HG03175 (cell line): ENCODE measurements around the gene IL24.
"Not testable (repeated sequence)": the region's sequence is repeated elsewhere in the genome, so short reads cannot be mapped to it uniquely, and the experiment has no call there.

ENCODE experiments used
- ATAC-seq: cut with Tn5 transposase; IDR thresholded peaks from one replicate; pipeline ENCODE4 v1.9.1; 2021; ENCODE audit warnings: mild to moderate bottlenecking, moderate library complexity; ENCODE audit not compliant: unreplicated experiment

IL24 gene, protein sequence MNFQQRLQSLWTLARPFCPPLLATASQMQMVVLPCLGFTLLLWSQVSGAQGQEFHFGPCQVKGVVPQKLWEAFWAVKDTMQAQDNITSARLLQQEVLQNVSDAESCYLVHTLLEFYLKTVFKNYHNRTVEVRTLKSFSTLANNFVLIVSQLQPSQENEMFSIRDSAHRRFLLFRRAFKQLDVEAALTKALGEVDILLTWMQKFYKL

DNA sequence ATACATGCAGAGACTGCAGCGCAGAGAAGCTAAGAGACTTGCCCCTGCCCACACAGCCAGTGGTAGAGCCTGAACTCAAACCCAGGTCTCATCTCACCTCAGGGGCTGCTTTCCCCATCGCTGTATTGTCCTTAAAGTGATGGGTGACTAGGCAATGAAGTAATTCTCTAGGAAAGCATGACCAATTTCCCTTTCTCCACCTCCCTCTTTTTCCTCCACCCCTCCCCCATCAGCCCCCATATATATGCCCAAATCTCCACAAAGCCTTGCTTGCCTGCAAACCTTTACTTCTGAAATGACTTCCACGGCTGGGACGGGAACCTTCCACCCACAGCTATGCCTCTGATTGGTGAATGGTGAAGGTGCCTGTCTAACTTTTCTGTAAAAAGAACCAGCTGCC lies at the start of gene IL24:
Gene IL24, plus strand, starts transcription at position 269 of the 400 bp plus-strand sequence. CDS start 390 bp downstream, outside the sequence.
- ATAC-seq: no peak

DNA sequence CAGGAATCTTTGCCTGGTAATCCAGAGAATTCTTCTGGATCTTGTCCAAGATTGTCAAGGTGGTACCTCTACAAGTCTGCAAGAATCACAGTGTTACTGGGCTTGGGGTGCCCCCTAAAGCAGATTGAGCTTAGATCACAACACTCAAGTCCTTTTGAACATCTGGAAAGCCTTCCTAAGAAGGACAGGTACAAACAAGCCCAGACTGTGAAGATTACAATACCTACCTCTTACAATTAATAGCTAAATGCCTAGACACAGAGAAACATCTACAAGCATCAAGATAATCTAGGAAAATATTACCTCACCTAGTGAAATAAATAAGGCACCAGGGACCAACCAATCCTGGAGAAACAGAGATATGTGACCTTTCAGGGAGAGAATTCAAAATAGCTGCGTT lies 49.3 kb upstream of the IL24 start:
- ATAC-seq: no peak

DNA sequence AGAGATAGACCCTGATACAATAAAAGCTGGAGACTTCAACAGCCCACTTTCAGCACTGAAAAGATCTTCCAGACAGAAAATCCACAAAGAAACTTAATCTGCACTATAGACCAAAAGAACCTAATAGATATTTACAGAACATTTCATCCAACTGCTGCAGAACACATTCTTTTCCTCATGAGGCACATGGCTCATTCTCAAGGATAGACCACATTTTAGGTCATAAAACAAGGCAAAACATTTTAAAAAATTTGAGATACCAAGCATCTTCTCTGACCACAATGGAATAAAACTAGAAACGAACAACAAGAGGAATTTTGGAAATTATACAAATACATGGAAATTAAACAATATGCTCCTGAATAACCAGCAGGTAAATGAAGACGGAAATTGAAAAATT lies 46.8 kb upstream of the IL24 start:
- ATAC-seq: no peak

DNA sequence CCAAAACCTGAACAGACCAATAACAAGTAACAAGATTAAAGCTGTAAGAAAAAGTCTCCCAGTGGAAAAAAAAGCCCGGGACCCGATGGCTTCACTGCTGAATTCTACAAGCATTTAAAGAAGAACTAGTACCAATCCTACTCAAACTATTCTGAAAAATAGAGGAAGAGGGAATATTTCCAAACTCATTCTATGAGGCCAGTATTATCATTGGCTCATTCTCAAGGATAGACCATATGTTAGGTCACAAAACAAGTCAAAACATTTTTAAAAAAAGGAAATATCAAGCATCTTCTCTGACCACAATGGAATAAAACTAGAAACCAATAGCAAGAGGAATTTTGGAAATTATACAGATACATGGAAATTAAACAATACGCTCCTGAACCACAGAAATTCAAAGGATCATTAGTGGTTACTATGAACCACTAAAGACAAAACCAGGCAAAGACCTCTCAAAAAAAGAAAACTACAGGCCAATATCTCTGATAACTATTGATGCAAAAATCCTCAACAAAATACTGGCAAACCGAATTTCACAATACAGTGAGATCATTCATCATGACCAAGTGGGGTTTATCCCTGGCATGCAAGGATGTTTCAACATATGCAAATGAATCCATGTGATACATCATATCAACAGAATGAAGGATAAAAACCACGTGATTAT lies 45.8 kb upstream of the IL24 start:
- no peak for ATAC-seq

DNA sequence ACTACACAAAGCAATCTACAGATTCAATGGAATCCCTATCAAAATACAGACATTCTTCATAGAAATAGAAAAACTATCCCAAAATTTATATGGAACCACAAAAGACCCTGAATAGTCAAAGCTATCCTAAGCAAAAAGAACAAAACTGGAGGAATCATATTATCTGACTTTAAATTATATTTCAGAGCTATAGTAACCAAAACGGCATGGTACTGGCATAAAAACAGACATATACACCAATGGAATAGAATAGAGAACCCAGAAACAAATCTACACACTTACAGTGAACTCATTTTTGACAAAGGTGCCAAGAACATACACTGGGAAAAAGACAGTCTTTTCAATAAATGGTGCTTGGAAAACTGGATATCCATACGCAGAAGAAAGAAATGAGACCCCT lies 44.6 kb upstream of the IL24 start:
- not testable (repeated sequence) for ATAC-seq

DNA sequence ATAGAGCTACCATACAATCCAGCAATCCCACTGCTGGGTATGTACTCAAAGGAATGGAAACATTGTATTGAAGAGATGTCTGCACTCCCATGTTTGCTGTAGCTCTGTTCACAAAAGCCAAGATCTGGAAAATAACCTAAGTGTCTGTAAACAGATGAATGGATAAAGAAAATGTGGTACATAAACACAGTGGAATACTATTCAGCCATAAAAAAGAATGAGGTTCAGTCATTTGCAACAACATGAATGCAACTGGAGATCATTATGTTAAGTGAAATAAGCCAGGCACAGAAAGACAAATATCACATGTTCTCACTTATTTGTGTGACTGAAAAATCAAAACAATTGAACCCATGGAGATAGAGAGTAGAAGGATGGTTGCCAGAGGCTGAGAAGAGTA lies 43.5 kb upstream of the IL24 start:
- ATAC-seq: not testable (repeated sequence)

DNA sequence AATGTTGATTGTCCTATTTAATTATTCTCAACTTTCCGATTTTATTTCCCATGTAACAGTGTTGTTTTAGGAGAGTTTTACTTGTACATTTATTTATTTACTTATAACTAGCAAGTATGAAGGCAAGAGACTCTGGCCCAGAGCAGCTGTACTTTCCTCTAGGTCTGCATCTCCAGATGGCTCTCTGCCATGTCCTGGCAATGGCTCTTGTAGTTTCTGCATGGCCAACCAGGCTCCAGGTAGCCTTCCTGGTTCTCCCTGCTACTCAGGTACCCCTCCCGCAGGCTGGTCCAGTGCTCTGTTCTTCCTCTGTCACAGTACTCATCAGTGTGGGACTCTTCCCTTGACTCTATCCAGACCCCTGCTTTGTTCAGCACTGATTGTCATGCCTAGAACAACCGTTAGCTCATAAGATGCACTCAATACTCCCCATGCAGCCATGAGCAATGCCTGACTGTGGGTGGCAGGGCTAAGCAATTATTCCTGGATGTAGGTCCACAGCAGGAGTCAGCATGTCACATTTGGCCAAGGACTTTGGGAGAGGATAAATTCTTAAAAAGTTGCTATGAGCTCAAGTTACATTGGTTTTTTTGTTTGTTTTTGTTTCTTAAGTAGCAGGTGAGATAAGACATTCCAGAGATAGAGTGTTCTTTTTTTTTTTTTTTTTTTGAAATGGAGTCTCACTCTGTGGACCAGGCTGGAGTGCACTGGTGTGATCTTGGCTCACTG lies 42.7 kb upstream of the IL24 start:
- no peak for ATAC-seq

DNA sequence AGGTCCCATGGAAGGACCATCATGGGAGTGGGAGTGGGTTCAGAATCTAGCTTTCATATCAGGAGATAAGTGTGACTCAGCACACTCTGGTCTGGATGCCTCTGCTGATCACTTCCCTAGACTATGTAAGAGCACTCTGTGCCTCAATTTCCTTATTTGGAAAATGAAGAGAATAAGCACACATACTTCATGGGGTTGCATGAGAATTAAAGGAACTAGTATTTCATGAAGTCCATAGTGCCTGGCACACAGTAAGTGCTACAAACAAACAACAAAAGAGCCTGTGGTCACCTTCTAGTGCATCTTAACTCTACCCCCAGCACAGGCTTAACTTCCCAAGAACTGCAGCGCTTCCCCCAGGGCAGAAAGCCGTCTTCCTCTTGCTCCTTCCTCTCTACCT lies 41.4 kb upstream of the IL24 start:
- ATAC-seq: no peak

DNA sequence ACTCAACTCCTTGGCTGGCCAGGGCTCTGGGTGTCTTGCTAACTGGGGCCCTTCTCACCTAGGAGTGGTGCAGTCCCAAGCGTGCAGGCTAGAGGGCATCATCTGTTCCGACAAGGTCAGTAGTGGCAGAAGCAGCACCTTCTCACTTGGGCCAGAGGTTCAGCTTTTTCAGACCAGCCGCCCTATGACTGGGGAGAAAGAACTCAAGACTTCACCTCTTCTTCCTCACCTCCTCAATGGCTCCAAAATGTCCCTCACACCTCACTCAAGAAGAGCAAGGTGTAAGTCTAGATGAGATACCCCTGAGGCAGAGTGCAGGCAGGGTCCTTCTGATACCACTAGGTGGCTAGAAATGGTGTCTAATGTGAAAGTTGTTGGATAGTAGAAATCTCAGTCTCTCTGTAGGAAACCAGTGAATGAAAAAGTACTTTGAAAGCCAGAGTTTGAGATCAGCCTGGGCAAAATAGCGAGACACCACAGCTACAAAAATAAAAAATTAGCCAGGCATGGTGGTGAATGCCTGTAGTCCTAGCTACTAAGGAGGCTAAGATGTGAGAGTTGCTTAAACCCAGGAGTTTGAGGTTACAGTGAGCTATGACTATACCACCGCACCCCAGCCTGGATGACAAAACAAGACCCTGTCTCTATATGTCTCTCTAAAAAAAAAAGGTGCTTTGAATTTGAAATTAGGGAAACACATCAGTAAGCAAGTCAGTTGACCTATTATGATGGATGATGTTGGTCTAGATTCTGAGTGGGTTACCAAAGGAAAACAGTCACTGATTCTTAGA lies 40.4 kb upstream of the IL24 start:
- no peak for ATAC-seq

DNA sequence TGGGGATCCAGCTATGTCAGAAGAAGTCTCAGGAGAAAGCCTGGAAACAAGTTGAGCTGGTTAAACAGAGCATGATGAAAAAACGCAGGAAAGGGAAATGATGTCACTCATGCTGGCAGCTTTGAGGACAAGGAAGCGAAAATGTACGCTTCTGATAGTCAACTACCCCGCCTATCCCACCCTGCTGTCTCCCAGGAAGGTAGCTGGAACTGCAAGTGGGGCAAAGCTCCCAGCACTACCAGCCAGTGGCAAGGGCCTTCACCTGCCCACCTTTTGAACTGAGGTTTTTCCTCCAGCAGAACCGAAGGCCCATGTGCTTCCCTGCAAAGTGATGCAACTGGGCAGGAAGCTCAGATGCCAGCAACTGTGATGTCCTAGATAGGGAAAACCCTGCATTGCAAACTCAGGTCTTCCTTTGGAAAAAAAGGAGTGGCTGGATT lies 38.1 kb upstream of the IL24 start:
- no peak for ATAC-seq

DNA sequence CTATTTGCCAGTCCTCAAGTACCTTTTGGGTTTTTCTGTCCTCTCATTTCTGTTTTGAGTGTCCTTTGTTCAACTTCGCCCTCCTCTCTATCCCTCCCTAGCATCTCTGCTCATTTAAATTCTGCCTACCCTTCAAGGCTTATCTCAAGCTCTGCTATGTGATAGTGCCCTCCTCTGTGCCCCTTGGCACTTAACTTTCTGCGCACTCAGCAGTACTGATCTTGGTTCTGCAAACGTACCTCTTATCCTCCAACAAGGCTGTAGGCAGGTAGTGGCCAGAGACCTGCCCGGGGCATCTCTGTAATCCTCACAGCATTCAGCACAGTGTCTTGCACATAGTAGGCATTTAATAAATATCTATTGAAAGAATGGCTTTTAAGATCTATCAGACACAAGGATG lies 37.1 kb upstream of the IL24 start:
- no peak for ATAC-seq

DNA sequence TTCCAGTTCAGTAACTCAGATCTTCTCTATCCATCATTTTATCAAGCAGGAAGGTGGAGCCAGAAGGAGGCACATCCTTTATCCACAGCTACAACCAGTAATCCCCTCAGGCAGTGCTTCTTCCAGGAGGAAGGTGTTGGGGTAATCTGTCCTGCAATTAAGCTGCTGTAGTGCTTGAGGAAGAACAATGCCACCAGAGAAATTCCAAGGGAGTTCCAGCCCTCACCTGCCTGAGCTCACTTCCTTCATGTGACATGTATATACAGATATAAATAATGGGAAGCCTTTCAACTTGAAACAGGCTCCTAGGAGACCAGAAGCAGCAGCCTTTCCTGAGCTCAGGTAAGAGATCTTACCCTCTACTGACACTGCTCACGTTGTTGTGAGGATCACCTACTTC lies 34.0 kb upstream of the IL24 start:
- ATAC-seq: no peak

DNA sequence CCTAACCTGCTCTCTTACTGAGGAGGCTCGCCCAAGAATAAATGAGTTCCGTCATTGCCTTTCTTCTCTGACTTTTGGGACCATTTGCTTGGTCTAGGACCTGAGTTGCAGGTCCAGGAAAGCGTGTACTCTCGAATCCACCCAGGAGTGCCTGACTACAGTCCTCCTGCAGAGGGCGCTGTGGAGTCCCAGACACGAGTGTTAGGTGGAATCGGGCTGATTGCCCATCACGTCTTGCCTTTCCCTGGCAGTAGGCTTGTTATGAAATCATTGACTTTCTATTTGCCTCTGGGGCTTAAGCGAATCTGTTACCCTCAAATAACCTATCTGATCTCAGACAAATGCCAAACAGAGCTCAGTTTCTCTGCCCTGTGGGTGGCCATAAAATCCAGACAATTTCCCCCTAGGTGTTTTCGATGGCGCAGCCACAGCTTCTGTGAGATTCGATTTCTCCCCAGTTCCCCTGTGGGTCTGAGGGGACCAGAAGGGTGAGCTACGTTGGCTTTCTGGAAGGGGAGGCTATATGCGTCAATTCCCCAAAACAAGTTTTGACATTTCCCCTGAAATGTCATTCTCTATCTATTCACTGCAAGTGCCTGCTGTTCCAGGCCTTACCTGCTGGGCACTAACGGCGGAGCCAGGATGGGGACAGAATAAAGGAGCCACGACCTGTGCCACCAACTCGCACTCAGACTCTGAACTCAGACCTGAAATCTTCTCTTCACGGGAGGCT lies 32.1 kb upstream of the IL24 start, which contains the start of gene IL20:
Gene IL20, plus strand, starts transcription at position 685 of the 733 bp plus-strand sequence. CDS start 230 bp downstream, outside the sequence.
- ATAC-seq: no peak

DNA sequence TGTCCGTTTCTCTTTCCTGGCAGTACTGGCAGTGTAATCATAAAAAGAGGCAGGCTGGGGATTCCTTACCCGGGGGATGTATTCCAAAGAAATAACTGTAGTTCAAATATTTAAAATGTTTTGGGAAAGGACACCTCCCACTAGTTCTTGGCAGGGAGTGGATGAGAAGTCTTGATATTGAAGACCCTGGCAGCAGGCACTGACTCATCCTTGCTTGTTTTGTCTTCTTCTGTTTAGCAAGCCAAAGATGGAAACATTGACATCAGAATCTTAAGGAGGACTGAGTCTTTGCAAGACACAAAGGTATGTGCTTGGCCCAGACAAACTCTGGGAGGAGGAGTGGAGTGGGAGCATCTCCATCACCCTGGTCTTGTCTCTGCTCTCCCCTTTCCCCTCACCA lies 31.2 kb upstream of the IL24 start:
- no peak for ATAC-seq

DNA sequence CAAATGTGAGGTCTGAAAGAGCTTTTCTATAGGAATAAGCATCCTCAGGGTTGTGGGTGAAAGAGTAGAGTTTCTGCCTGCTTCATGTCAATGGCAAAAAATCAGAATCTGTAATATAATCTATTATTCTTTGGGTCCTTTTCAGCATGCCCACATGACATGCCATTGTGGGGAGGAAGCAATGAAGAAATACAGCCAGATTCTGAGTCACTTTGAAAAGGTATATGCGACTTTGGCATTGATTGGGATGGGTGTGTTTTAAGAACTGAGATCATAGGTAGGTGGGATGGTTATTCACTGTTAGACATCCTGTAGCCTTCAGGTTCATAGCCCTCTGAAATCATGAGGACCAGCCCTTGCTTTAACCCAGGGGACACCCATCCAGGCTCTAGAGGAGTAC lies 30.0 kb upstream of the IL24 start:
- ATAC-seq: no peak

DNA sequence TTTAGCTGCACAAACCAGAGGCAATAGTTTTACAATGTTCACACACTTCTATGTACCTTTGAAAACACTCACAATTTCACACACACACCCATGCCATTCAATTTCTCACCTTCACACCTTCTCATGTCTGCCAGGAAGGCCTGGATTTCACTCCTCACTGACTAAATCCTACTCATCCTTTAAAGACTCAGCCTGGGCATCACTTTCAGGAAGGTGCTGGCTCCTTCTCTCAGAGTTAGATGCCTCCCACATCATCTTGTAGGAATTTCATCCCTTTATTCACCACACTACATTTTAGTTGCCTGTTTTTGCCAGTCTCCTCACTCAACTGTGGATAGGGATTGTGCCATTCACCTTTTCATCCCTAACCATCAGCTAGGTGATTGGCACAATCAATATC lies 29.5 kb upstream of the IL24 start:
- ATAC-seq: no peak

DNA sequence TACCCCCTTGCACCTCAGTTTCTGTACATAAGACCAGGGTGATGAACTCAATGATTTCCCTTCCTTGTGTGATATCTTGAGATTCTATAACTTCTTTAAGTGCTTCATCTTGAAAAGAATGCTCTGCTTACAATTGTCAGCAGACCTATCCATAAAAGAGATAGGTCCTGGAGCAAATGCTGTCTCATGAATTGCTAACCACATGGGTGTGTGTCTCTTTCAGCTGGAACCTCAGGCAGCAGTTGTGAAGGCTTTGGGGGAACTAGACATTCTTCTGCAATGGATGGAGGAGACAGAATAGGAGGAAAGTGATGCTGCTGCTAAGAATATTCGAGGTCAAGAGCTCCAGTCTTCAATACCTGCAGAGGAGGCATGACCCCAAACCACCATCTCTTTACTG lies 29.0 kb upstream of the IL24 start:
- no peak for ATAC-seq

DNA sequence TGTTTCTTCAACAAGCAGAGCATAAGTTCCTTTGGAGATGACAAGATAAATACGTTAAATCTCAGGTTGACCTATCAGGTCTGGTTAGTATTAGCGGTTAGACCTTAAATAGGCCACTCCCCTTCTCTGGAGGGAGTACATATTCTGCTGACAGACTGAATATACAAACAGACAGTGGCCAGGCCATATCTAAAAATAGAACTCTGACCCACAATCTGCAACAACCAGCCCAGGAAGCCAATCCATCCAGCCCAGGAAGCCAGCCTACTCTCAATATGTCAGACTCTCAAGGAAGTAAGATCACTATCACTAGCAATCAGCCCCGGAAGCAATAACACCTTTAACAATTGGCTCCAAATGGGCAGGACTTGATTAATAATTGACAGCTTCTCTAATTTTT lies 25.1 kb upstream of the IL24 start:
- no peak for ATAC-seq

DNA sequence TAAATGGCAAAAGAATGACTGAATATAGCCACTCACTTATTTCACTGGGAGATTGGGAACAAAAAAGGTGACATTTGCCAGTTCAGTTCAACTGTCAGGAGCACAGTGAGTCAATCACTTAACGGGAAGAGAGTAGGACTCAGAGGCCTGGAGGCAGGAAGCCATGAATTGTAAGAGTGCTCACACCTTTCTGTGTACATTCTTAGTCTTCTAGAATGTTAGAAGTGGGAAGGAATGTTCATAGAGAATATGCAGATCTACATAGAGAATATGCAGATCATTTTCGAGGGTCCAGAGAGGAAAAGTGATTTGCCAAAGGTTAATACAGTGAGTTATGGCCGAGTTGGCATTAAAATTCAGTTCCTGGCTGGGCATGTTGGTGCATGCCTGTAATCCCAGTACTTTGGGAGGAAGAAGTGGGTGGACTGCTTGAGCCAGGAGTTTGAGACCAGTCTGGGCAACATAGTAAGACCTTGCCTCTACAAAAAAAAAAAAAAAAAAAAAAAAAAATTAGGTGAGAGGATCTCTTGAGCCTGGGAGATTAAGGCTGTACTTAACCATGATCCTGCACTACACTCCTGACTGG lies 23.5 kb upstream of the IL24 start:
- no peak for ATAC-seq

DNA sequence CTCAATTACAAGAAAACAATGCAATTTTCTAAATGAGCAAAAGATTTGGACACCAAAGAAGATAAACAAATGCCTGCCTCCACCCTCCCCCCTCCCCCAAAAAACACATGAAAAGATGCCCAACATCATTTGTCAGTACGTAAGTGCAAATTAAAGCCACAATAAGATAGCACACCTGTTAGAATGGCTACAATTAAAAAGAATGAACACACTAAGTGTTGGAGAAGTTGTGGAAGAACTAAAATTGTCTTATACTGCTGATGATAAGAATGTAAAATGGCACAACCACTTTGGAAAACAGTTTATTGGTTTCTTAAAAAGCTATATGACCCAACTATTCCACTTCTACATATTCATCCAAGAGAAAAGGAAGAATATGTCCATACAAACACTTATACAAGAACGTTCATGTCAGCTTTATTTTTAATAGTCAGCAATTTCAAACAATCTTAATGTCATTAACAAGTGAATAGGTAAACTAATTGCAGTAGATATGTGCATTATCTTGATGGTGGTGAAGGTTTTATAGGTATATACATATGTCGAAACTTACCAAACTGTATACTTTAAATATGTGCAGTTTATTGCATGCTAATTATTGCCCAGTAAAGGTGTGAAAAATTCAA lies 21.4 kb upstream of the IL24 start:
- ATAC-seq: no peak
